Adrenal gland (tissue), 12 donors: ENCODE results near the gene PDE6B. TPM values are rescaled to one million over a fixed set of nuclear protein-coding genes. Genes with fewer than 3 reads are reported as not detected.
A peak's percentile ranks its signal among the peaks of the same experiment; 100 is the strongest.

Source experiments
- DNase-seq, 7 donors: peaks; one replicate each; pipeline ENCODE4 v3.0.0-alpha.2; 2019 to 2020
- H3K27ac ChIP-seq, 5 donors: fragments of 200-600 bp; sonication (generic) in 4 of 5; 1 replicate in 3 of 5; 2 replicates in 2 of 5; pipeline versions ENCODE4 v1.5.1 to v1.8.0; 2016 to 2020; ENCODE audit warnings: mild to moderate bottlenecking in 1 of 5
- H3K27me3 ChIP-seq: fragments of 200-600 bp; 2 replicates; pipeline ENCODE4 v1.8.0; 2021
- H3K36me3 ChIP-seq, 2 donors: fragments of 200-600 bp; replicated peaks in 1 of 2; 1 replicate in 1 of 2; 2 replicates in 1 of 2; pipeline versions ENCODE4 v1.5.1 to v1.8.0; 2018 to 2022
- H3K4me1 ChIP-seq, 2 donors: fragments of 200-600 bp; replicated peaks in 1 of 2; 1 replicate in 1 of 2; 2 replicates in 1 of 2; pipeline versions ENCODE4 v1.5.1 to v1.8.0; 2018 to 2021
- H3K4me3 ChIP-seq, 4 donors: fragments of 200-600 bp; sonication (generic) in 3 of 4; one replicate each; pipeline ENCODE4 v1.5.1; 2016 to 2018
- H3K9me3 ChIP-seq, 3 donors: fragments of 200-600 bp; sonication (generic) in 1 of 3; replicated peaks in 1 of 3; 1 replicate in 2 of 3; 2 replicates in 1 of 3; pipeline versions ENCODE4 v1.5.1 to v1.8.0; 2016 to 2021
- POLR2A ChIP-seq, 2 donors: fragments of 450-650 bp; IDR thresholded peaks; one replicate each; pipeline ENCODE4 v1.6.1; 2017; ENCODE audit warnings: antibody characterized with exemption in 2 of 2, mild to moderate bottlenecking in 2 of 2, moderate library complexity in 1 of 2
- WGBS, 4 donors: extraction: QIAGEN DNeasy Blood & Tissue Kit in 2 of 4; methylation state at CpG; one replicate each; pipeline versions ENCODE4 v1.1.5 to v1.1.7; 2013 to 2017; 5-methylcytosine and 5-hydroxymethylcytosine counted together
- intact Hi-C, 2 donors: fragments of 100-400 bp; cut with DNase I; formaldehyde crosslinking; loops; one replicate each; pipeline versions ENCODE4 v1.14.1 to v1.15.0; 2022 to 2023
- polyA plus RNA-seq, 3 donors: library from polyadenylated mRNA; stranded (reverse); fragments of 200-250 nt in 2 of 3; fragments of 350-450 nt in 1 of 3; fragmentation: Illumina TruSeq in 1 of 3; extraction: RNeasy Lipid Tissue Mini Kit (QIAGEN cat#74804) in 1 of 3; gene quantifications; one replicate each; pipeline ENCODE4 v1.2.3, GENCODE V29; 2013 to 2014
- total RNA-seq, 9 donors: library from RNA; depleted of rRNA in 4 of 9; stranded (reverse); fragments of >200 nt in 4 of 9; fragments of 120-200 nt in 1 of 9; fragmentation: NEBNext Ultra II Directional in 1 of 9; extraction: Animal tissue kit (Norgen Biotek cat#: 25700) in 1 of 9; gene quantifications; one replicate each; pipeline versions ENCODE4 v1.1.0 to v1.2.4, GENCODE V29; 2013 to 2023
- TF ChIP-seq, protein P1 (sequence below), 6 experiments: fragments of 450-650 bp in 4 of 6; fragments of 200-600 bp in 2 of 6; sonication (generic) in 1 of 6; IDR thresholded peaks; 1 replicate in 5 of 6; 2 replicates in 1 of 6; pipeline versions ENCODE4 v1.5.1 to v1.8.0; 2016 to 2021; ENCODE audit warnings: antibody characterized with exemption in 6 of 6, mild to moderate bottlenecking in 2 of 6, moderate library complexity in 1 of 6
- donor health status: healthy with polysubstance abuse.
- donor health status: Bipolar disorder and iron deficiency.
- donor health status: DM: yes; HTN: yes; CAD: no.
- donor health status: DM: no; HTN: no; CAD: no.
- donor health status: DM: no; HTN: no; CAD: no.
- donor health status: DM: yes; HTN: yes; CAD: no.

Gene PDE6B
- total and polyA plus RNA-seq, 12 donors: 0.68 to 26.6 (median 1.9) TPM; not detected in 2

DNA sequence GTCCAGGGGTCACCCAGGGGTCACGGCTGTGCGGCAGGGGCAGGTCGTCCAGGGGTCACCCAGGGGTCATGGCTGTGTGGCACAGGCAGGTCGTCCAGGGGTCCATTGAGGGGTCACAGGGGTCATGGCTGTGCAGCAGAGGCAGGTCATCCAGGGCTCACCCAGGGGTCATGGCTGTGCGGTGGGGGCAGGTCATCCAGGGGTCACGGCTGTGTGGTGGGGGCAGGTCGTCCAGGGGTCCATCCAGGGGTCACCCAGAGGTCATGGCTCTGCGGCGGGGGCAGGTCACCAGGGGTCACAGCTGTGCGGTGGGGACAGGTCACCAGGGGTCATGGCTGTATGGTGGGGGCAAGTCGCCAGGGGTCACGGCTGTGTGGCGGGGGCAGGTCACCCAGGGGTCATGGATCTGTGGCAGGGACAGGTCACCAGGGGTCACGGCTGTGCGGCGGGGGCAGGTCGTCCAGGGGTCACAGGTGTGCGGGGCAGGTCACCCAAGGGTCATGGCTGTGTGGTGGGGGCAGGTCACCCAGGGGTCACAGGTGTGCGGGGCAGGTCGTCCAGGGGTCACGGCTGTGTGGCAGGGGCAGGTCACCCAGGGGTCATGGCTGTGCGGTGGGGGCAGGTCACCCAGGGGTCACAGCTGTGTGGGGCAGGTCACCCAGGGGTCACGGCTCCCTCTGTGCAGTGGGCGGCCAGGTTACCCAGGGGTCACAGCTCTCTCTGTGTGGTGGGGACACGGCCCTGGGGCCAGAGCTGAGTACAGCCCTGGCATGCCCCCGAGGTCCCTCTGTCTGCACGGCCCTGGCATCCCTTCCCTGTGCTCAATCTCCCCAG is 32.7 kb downstream of the PDE6B start:
- 71 to 87% (median 77%) methylated on average over 3 to 27 of the region's 27 CpGs for WGBS, 4 donors
- intact Hi-C loops: no loop called here
- H3K4me1 ChIP-seq: no peaks in the 10 kb centered on the region
- no peak overlapping the region for H3K27ac ChIP-seq
- no peaks in the 10 kb centered on the region for H3K36me3 ChIP-seq
- no peaks in the 10 kb centered on the region for H3K9me3 ChIP-seq
- DNase-seq: no peak
- TF ChIP-seq POLR2A (IDR thresholded peaks at IDR 0.05): no peak
- TF ChIP-seq, protein P1, sequence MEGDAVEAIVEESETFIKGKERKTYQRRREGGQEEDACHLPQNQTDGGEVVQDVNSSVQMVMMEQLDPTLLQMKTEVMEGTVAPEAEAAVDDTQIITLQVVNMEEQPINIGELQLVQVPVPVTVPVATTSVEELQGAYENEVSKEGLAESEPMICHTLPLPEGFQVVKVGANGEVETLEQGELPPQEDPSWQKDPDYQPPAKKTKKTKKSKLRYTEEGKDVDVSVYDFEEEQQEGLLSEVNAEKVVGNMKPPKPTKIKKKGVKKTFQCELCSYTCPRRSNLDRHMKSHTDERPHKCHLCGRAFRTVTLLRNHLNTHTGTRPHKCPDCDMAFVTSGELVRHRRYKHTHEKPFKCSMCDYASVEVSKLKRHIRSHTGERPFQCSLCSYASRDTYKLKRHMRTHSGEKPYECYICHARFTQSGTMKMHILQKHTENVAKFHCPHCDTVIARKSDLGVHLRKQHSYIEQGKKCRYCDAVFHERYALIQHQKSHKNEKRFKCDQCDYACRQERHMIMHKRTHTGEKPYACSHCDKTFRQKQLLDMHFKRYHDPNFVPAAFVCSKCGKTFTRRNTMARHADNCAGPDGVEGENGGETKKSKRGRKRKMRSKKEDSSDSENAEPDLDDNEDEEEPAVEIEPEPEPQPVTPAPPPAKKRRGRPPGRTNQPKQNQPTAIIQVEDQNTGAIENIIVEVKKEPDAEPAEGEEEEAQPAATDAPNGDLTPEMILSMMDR (IDR thresholded peaks at IDR 0.05): no peak
- no peak overlapping the region for H3K4me3 ChIP-seq
- peaks cover under 1% of the 10 kb centered on the region for H3K27me3 ChIP-seq

DNA sequence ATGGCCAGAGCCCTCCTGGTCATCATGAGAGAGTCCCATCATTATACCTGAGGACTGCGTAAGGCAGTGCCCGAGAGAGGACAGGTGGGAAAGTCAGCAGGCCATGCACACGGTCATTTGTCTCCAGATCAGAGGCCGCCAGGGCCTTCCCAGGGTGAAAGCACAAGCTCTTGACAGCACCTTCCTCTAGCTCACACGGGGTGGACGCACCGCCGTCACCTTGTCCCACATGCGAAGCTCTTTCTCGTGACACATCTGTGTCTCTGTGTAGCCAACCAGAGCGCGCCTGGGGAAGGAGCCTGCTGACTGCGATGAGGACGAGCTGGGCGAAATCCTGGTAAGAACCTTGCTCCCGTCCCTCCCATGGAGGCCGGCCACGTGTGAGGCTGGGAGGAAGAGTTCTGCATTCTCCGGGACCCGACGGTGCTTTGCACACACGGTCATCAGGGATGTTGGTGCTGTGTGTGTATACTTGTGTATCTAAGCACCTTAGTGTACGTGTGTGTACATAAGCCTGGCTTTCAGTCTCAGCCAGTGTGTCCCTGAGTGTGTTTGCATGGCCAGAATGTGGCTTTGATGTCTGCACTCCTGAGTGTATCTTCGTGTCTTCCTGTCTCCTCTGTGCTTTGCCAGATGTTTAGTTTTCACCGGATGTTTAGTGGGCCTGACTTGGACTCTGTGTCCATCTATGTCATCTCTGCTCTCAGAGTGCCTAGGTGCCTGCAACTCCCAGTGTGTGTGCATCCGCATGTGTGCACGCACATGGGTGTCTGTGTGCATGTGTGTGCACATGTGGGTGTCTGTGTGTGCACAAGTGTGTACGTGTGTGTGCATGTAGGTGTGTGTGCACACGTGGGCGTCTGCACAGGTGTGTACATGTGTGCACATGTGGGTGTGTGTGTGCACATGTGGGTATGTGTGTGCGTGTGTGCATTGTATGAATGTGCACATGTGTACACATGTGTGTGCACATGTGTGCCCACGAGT is 33.6 kb downstream of the PDE6B start:
- H3K4me1 ChIP-seq: no peaks in the 10 kb centered on the region
- H3K36me3 ChIP-seq: no peaks in the 10 kb centered on the region
- WGBS, 4 donors: 84 to 91% (median 89%) methylated on average over 29 to 32 of the region's 32 CpGs
- H3K27ac ChIP-seq: no peak overlapping the region
- H3K9me3 ChIP-seq: no peaks in the 10 kb centered on the region
- TF ChIP-seq, protein P1 (IDR thresholded peaks at IDR 0.05): no peak
- no peak for TF ChIP-seq POLR2A (IDR thresholded peaks at IDR 0.05)
- DNase-seq: no peak
- intact Hi-C loops: no loop called here
- peaks cover 6% of the 10 kb centered on the region for H3K27me3 ChIP-seq
- H3K4me3 ChIP-seq: no peak overlapping the region

DNA sequence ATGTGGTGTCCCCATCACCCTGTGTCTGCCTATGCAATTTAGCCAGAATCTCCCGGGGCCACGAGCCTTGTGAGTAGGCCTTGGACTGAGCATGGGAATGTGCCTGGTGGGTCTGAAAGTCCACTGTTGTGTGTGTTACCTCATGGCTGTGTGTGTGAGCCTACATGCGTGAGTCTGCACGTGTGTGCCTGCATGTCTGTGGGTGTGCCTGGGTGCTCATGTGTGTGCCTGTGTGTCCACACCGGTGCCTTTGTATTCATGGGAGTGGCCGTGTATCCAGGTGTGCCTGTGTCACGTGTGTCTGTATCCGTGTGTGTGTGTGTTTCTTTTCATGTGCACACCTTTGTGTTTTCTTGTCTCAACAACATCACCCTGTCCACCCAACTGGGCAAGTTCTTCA is 34.5 kb downstream of the PDE6B start:
- H3K4me1 ChIP-seq: no peaks in the 10 kb centered on the region
- intact Hi-C loops: no loop called here
- H3K27ac ChIP-seq: no peak overlapping the region
- H3K4me3 ChIP-seq: no peak overlapping the region
- no peaks in the 10 kb centered on the region for H3K9me3 ChIP-seq
- peak in 1 of 7 donors; percentile 9 for DNase-seq
- peaks cover 6% of the 10 kb centered on the region for H3K27me3 ChIP-seq
- H3K36me3 ChIP-seq: no peaks in the 10 kb centered on the region
- TF ChIP-seq, protein P1 (IDR thresholded peaks at IDR 0.05): no peak
- TF ChIP-seq POLR2A (IDR thresholded peaks at IDR 0.05): no peak
- 85 to 96% (median 90%) methylated on average over 8 of the region's 8 CpGs for WGBS, 4 donors

GRCh38 chr4:660401-660800 is 35.0 kb downstream of the PDE6B start:
- intact Hi-C loops: no loop called here
- peaks cover 6% of the 10 kb centered on the region for H3K27me3 ChIP-seq
- H3K4me1 ChIP-seq: no peaks in the 10 kb centered on the region
- no peaks in the 10 kb centered on the region for H3K36me3 ChIP-seq
- H3K4me3 ChIP-seq: no peak overlapping the region
- peak in 1 of 7 donors; percentile 2 for DNase-seq
- 83 to 91% (median 91%) methylated on average over 5 to 10 of the region's 10 CpGs for WGBS, 4 donors
- no peak overlapping the region for H3K27ac ChIP-seq
- TF ChIP-seq, protein P1 (IDR thresholded peaks at IDR 0.05): no peak
- TF ChIP-seq POLR2A (IDR thresholded peaks at IDR 0.05): no peak
- H3K9me3 ChIP-seq: no peaks in the 10 kb centered on the region
